HG02970 (cell line): ENCODE measurements around the gene GORASP1.
A peak's percentile ranks its signal among the peaks of the same experiment; 100 is the strongest.

Experiments
- ATAC-seq: cut with Tn5 transposase; IDR thresholded peaks from one replicate; pipeline ENCODE4 v1.9.1; 2021; ENCODE audit warnings: mild to moderate bottlenecking, moderate library complexity, moderate number of reproducible peaks; ENCODE audit not compliant: unreplicated experiment, low FRiP score

Gene GORASP1

DNA sequence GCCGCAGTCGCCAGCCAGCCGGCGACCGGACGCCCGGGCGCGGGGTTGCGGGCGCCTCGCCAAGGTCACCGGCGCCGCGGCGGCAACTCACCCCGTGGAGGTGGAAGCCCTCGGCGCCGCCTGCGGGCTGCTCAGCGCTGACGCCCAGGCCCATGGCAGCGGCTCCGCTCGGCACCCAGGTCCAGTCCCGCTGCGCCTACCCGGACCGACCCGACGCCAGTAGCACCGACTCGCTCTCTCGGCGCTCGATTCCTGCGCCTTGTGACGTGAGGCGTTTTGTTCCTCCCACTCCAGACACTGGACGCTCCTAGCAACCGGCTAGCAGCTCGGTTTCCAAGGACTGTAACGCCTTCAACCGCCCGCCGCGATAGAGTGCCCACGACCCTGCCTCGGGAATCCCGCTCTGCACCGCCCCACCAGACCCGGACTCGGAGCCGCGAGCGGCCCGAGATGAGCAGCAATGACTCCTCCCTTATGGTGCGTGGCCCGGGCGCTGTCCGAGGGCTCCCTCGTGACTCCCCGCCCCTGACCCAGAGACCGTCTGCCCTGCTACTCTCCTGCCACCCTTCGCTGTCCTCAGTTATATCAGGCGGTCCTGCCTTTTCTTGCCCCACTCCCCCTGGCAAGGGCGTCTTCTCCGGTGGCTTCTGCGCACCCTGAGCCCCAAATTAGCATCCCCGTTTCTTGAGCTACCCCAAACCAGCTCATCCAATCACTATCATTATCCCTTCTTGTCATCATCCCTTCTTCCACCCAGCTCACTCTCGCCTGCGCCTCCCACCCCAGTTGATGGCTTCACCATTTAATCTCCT is at the start of gene GORASP1, which contains the start of gene TTC21A:
Gene GORASP1 (minus strand): TSS at position 240 of the 812 bp plus-strand sequence. CDS start 86 bp downstream, at position 154.
Gene TTC21A (plus strand): TSS at position 293 of the 812 bp plus-strand sequence. CDS start 158 bp downstream, at position 451.
- peak; percentile 42 for ATAC-seq

DNA sequence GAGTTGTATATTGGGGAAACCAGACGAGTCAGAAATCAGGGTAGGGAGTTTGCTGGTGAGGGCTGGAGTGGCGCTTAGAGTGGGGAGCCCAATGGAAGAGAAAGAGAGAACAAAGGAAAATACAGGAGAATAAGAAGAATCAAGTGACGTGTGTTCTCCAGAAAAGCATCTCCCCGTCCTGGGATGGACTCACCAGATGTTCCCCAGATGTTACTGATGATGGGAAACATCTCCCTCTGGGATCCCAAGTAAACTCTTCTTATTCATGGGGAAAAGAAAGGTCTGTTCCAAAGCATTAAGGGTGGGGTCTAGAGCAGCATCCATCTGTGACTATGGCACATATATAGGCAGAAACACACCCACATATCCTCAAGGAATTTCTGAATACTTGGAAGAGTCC is 49.0 kb upstream of the GORASP1 start:
- no peak for ATAC-seq

- no peak for ATAC-seq
Measured at GRCh38 chr3:39154280-39155021, 47.0 kb upstream of the GORASP1 start.

- no peak for ATAC-seq
Measured at GRCh38 chr3:39153977-39154279, 46.5 kb upstream of the GORASP1 start.

GRCh38 chr3:39150803-39151631 is 43.6 kb upstream of the GORASP1 start:
- no peak for ATAC-seq

DNA sequence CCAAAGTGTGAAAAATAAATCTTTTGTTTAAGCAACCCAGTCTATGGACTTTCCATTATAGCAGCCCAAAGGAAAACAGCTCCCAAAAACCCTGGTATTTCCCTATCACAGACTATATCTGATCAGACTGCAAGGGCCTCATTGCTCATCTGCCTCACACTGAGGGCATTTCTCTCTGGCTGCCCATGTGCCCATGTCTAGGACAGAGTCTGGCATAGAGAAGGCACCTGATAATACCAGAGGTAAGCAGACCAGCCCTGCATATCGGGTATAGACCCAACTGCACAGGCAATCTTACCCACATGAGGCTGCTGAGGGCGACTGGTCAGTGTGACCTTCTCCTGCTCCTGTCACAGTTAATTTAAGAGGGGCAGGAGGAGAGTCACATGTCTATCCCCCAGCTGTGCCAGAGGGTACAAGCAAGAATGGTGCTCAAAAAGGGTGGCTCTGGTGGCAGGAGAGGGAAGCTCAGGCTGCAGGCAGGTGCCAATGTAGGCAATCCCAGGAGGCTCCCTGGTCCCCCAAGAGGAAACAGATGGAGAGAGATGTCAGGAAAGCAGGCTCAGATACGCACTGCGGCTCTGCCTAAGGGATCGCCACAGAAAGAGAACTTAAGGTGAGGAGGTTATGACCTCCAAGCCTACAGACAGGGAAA is 42.8 kb upstream of the GORASP1 start:
- ATAC-seq: no peak

DNA sequence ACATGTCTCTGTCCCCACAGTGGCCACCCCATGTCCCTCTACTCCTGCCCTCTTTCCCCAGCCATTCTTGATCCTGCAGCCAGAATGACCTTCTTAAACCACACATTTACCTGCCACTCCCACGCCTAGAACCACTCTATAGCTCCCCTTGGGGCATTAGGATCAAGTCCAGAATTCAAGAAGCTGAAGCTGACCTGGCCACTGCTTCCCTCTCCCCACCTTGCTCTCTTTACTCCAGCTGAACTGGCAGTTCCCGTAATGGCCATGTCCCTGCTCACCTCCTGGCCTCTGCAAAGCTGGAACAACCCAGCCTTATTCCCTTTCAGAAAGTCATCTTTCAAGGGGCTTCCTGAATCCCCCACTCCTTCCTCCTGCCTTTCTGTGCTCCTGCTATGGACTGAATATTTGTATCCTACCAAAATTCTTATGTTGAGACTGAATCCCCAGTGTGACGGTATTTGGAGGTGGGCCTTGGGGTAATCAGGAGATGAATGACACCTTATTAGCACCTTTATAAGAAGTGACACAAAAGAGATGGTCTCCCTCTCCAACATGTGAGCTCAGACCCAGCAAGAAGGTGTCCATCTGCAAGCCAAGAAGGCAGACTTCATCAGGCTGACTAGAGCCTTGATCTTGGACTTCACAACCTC is 42.2 kb upstream of the GORASP1 start:
- no peak for ATAC-seq

- ATAC-seq: no peak
Measured at GRCh38 chr3:39149059-39149455, 41.6 kb upstream of the GORASP1 start.

DNA sequence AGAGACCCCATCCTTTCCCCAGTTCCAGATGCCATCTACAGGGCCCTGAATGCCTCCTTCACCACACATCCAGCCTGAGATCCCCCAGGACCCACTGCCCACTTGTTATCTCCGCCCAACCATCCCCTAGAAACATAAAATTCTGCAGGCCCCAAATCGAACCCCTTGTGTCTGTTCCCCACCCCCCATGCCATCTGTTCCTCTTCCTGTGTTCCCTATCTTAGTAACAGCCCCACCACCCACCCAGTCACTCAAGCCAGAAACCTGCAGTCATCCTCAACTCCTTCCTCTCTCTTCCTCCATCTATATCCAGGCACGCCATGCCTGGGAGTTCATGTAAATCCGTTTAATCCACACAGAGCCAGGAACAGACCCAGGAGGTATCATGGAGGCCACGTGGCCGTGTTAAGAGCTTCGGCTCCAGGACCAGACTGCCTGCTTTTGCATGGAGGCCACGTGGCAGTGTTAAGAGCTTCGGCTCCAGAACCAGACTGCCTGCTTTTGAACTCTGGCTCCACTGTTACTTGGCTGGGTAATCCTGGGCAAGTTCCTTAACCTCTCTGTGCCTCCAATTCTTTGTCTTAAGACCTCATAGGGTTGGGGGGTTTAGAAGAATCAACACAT is 41.1 kb upstream of the GORASP1 start:
- ATAC-seq: no peak

DNA sequence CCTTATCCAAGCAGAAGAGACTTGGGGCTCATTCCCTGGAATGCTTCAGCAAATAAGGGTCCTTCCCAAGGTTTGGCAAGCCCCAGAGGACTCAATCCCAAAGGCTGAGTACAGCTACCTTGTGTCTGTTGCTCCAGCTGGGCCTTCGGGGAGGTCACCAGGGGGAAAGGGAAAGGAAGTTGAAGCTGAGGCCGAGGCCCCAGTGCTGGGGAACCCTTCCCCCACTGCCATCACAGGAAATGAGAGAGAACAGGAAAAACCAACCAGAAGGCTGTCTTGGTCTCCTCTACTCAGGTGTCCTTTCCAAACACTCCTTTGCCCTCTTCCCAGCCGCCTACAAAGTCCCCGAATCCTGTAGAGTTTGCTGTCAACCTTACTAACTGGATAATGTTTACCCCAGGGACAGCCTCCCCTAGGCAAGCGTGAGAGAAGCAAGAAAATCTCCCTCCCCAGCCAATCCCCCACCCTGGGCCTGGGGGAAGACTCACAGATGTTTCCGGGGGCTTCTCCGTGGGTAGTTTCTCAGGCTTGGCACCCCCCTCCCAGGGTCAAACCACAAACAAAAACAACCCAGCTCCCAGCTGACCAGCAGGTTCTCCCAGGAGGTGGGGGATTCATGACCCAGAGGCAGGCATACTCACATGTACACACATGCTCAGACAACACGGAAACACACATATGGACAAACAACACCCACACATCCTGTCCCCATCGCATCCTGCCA is 40.4 kb upstream of the GORASP1 start:
- no peak for ATAC-seq

- no peak for ATAC-seq
Measured at GRCh38 chr3:39146611-39147591, 39.5 kb upstream of the GORASP1 start.

DNA sequence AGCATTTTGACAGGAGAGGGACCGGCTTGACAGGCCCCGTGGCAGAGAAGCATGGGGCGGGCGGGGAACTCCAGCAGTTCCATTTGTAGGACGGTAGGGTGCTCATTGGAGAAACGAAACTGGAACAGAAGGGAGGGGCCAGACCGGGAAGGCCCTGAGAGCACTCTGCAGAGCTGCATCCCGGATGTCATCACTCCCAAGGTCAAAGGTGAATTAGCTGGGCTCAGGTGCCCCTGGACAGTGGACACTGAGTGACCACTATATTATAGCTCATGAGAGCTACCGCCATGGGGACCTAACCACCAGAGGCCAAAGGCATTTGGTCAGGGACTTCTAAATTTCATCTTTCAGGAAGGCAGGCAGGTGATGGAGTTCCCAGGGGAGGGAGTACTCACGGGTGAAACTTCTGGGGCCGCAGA is 38.7 kb upstream of the GORASP1 start:
- no peak for ATAC-seq

- no peak for ATAC-seq
Measured at GRCh38 chr3:39144748-39145380, 37.4 kb upstream of the GORASP1 start.

DNA sequence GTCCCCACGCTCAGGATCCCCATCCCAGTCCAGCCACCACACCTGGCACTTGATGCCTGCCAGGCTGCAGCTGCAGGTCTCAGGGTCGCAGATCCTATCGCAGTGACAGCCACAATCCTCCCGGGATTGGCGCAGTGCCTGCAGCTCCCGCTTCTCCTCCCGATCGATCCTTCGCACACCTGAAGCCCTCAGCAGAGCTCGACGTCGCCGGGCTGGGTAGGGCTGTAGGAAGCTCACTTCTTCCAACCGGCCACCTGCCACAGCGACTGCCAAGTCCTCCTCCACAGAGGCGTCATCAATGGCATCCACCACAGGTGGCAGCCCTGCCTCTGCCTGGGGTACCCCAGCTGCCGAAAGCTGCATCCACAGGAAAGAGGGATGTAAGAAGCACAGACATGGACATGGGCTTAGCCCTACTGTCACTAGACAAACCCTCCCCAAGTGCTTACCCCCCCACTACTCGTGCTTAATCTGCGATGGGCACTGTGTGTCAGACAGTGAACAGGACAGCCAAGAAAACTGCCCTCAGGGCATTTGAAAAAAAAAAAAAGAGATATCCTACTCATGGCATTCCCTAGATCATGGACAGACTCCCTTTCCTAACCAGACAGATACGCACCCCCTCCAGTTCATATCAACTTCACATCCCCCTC is 36.8 kb upstream of the GORASP1 start:
- ATAC-seq: no peak

- ATAC-seq: no peak
Measured at GRCh38 chr3:39143051-39143885, 35.8 kb upstream of the GORASP1 start.

GRCh38 chr3:39142067-39142466 is 34.6 kb upstream of the GORASP1 start:
- ATAC-seq: no peak
